ENCODE measurements around the gene SERINC5. TPM values are rescaled to one million over a fixed set of nuclear protein-coding genes. Genes with fewer than 3 reads are reported as not detected.

The SERINC5 gene
- total RNA-seq, 3 donors from 2014 or later (not counting 1 experiment from before 2014, with no cell fraction given) = 6.8 to 18.9 (median 14.5) TPM

- peaks cover 8 to 17% of the 10 kb centered on the region in 2 donors for H3K4me1 Mint-ChIP-seq
Observed at GRCh38 chr5:80246995-80247729, 8.7 kb downstream of the SERINC5 start.

DNA sequence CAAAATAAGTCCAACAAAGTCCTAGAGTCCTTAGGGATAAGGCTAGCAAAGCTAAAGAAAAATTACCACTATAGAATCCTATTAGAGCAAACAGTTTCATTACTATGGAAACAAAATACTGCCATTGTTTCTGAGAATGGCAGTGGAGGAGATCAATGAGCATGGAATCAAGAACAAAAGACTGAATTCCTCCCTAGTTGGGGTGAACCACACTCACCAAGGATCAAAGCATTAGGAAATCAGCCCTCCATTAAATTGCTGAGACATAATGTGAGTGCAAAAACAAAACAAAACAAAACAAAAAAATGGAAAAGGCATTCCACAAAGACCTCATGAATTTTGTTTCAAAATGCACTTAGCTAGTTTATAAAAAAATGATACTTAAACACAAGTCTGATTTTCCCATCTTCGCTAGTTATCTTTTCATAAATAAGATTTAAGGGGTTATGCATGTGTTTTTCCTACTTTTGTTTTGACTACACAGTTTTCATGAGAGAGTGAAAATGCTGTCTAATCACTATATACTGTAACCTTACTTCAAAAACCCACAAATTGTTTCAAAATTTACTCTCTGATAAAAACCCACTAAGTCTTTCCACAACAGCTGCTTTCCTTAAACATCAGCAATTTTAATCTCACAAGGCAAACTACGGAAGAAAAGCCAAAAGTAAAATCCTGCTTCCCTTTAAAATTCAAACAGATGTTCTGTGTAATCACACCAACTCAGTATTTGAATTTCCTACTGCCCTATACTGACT, 9.7 kb downstream of the SERINC5 start:
- H3K4me1 ChIP-seq (ENCODE audit: control insufficient read depth, insufficient read depth, low read length) = no peaks in the 10 kb centered on the region

More at GRCh38 chr5:80246995-80247729, 8.7 kb downstream of the SERINC5 start:
- Mint-ChIP-seq H3K27me3 (ENCODE audit: low read depth in 2 of 2) (no peaks in the 10 kb centered on the region), H3K4me3 (no peak overlapping the region), H3K9me3 (peaks cover 2 to 5% of the 10 kb centered on the region in 2 donors), H3K36me3 (peaks cover 7% of the 10 kb centered on the region), H3K27ac (no peak overlapping the region)
- DNase-seq (peak in 1 of 2 donors; percentile 65), ATAC-seq (peak in 2 of 3 donors; percentile 40 to 69)
- Histone ChIP-seq H3K27ac (ENCODE audit: low read length) (no peak overlapping the region), H3K9me3 (ENCODE audit: control insufficient read depth, insufficient read depth, low read length) (peaks cover 5% of the 10 kb centered on the region), H3K4me1 (ENCODE audit: control insufficient read depth, insufficient read depth, low read length) (no peaks in the 10 kb centered on the region), H3K4me3 (ENCODE audit: low read length) (no peak overlapping the region), H3K27me3 (ENCODE audit: control insufficient read depth, insufficient read depth, low read length) (no peaks in the 10 kb centered on the region), H3K36me3 (ENCODE audit: control insufficient read depth, insufficient read depth, low read length) (no peaks in the 10 kb centered on the region)
- intact Hi-C loops (cut with micrococcal nuclease) = no loop called here
- 65% methylated on average over 4 of the region's 6 CpGs for WGBS (ENCODE audit: insufficient coverage)
- TF ChIP-seq CTCF (IDR thresholded peaks at IDR 0.05) = no peak

GRCh38 chr5:80243567-80243966, 12.3 kb downstream of the SERINC5 start:
- intact Hi-C loops (cut with micrococcal nuclease) = no loop called here
- peaks cover 12% of the 10 kb centered on the region for H3K9me3 ChIP-seq (ENCODE audit: control insufficient read depth, insufficient read depth, low read length)
- TF ChIP-seq CTCF (IDR thresholded peaks at IDR 0.05) = no peak
- Mint-ChIP-seq H3K27me3 (ENCODE audit: low read depth in 2 of 2) (no peaks in the 10 kb centered on the region), H3K4me1 (peaks cover 8 to 13% of the 10 kb centered on the region in 2 donors), H3K9me3 (peaks cover 2 to 13% of the 10 kb centered on the region in 2 donors), H3K27ac (no peak overlapping the region), H3K36me3 (peaks cover 18% of the 10 kb centered on the region), H3K4me3 (no peak overlapping the region)
- ATAC-seq (no peak), DNase-seq (no peak)
- no peak overlapping the region for H3K4me3 ChIP-seq (ENCODE audit: low read length)
- peaks cover 1% of the 10 kb centered on the region for H3K36me3 ChIP-seq (ENCODE audit: control insufficient read depth, insufficient read depth, low read length)
- 92% methylated on average over 1 of the region's 1 CpG for WGBS (ENCODE audit: insufficient coverage)
- H3K27ac ChIP-seq (ENCODE audit: low read length) = no peak overlapping the region
- H3K4me1 ChIP-seq (ENCODE audit: control insufficient read depth, insufficient read depth, low read length) = no peaks in the 10 kb centered on the region
- H3K27me3 ChIP-seq (ENCODE audit: control insufficient read depth, insufficient read depth, low read length) = no peaks in the 10 kb centered on the region

More for the DNA sequence above, 9.7 kb downstream of the SERINC5 start:
- no peak overlapping the region for H3K4me3 ChIP-seq (ENCODE audit: low read length)
- 76% methylated on average over 1 of the region's 2 CpGs for WGBS (ENCODE audit: insufficient coverage)
- intact Hi-C loops (cut with micrococcal nuclease) = no loop called here
- no peak overlapping the region for H3K27ac Mint-ChIP-seq
- H3K9me3 Mint-ChIP-seq = peaks cover 2 to 13% of the 10 kb centered on the region in 2 donors
- H3K4me3 Mint-ChIP-seq = no peak overlapping the region
- H3K4me1 Mint-ChIP-seq = peaks cover 8 to 17% of the 10 kb centered on the region in 2 donors
- no peaks in the 10 kb centered on the region for H3K27me3 Mint-ChIP-seq (ENCODE audit: low read depth in 2 of 2)
- ATAC-seq (no peak), DNase-seq (peak in 1 of 2 donors; percentile 36)
- peaks cover 12% of the 10 kb centered on the region for H3K9me3 ChIP-seq (ENCODE audit: control insufficient read depth, insufficient read depth, low read length)
- H3K36me3 Mint-ChIP-seq = peaks cover 16% of the 10 kb centered on the region
- no peak for TF ChIP-seq CTCF (IDR thresholded peaks at IDR 0.05)
- no peak overlapping the region for H3K27ac ChIP-seq (ENCODE audit: low read length)
- H3K27me3 ChIP-seq (ENCODE audit: control insufficient read depth, insufficient read depth, low read length) = no peaks in the 10 kb centered on the region
- peaks cover 1% of the 10 kb centered on the region for H3K36me3 ChIP-seq (ENCODE audit: control insufficient read depth, insufficient read depth, low read length)
